Duodenal mucosa (tissue), 2 donors: ENCODE data around the gene CMC2.
A peak's percentile ranks its signal among the peaks of the same experiment; 100 is the strongest.

Source experiments
- H3K27ac ChIP-seq: one replicate; pipeline ENCODE4 v1.7.0; 2013; ENCODE audit warnings: low read depth, low read length
- H3K27me3 ChIP-seq, 2 donors: one replicate each; pipeline ENCODE4 v1.7.0; 2013; ENCODE audit warnings: low read length in 2 of 2, control low read depth in 1 of 2; ENCODE audit not compliant: insufficient read depth in 2 of 2, control insufficient read depth in 1 of 2
- H3K36me3 ChIP-seq, 2 donors: one replicate each; pipeline ENCODE4 v1.7.0; 2013; ENCODE audit warnings: low read length in 2 of 2, control low read depth in 1 of 2; ENCODE audit not compliant: insufficient read depth in 2 of 2, control insufficient read depth in 1 of 2
- H3K4me1 ChIP-seq, 2 donors: one replicate each; pipeline ENCODE4 v1.7.0; 2013; ENCODE audit warnings: low read length in 2 of 2, control low read depth in 1 of 2; ENCODE audit not compliant: insufficient read depth in 2 of 2, control insufficient read depth in 1 of 2
- H3K4me3 ChIP-seq, 2 donors: one replicate each; pipeline ENCODE4 v1.7.0; 2013; ENCODE audit warnings: low read length in 2 of 2, low read depth in 1 of 2
- H3K9ac ChIP-seq, 2 donors: one replicate each; pipeline ENCODE4 v1.7.0; 2013; ENCODE audit warnings: low read length in 2 of 2, low read depth in 1 of 2
- H3K9me3 ChIP-seq, 2 donors: one replicate each; pipeline ENCODE4 v1.7.0; 2013; ENCODE audit warnings: low read length in 2 of 2, control low read depth in 1 of 2; ENCODE audit not compliant: control insufficient read depth in 1 of 2

CMC2 gene

DNA sequence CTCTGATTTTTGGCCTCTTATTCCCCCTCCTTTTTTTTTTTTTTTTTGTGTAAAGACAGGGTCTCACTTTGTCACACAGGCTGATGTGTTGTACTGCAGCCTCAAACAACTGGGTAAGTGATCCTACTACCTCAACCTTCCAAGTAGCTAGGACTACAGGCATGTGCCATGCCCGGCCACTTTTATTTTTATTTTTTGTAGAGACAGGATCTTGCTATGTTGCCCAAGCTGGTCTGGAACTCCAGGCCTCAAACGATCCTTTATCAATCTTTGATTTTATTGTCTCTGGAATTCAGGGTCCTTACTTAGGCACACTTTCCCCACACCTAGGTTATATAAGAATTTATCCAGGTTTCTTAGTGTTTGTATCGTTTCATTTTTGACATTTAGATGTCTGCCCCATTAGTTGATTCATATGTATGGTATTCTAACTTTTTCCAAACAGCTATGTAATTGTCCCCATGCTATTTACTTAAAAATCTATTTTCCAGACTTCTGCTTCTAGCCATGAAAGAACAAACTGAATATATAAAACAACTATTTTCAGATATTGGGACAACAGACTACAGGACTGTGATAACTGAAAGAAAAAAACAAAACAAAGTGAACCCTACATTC lies 13.9 kb downstream of the CMC2 start:
- peaks cover 0 to 5% of the 10 kb centered on the region in 2 donors for H3K36me3 ChIP-seq
- peak overlapping the region in 1 of 2 donors; percentile 20 for H3K4me3 ChIP-seq
- H3K9me3 ChIP-seq, result no peaks in the 10 kb centered on the region
- H3K4me1 ChIP-seq, result peaks cover 2 to 10% of the 10 kb centered on the region in 2 donors
- no peak overlapping the region for H3K27ac ChIP-seq
- H3K27me3 ChIP-seq, result no peaks in the 10 kb centered on the region
- no peak overlapping the region for H3K9ac ChIP-seq

DNA sequence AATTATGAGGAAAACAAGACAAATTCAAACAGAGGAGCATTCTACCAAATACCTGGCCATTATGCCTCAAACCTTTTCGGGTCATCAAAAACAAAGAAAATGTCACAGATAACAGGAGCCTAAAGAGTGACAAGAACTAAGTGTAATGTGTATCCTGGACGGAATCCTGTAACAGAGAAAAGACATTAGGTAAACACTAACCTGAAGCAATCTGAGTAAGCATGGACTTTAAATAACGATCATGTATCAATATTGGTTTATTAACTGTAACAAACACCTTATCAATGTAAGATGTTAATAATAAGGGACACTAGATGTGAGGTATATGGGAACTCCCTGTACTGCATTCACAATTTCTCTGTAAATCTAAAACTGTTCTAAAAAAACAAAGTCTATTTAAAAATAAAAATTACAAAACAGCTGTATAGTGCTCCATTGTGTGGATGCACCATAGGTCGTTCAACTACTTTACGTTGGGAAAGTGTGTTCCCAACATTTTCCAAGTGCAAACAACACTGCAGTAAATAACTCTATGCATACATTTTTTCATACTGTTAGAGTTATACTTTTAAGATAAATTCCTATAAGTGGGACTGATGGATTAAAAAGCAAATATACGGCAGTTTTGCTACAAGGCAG lies 14.8 kb downstream of the CMC2 start:
- H3K27ac ChIP-seq, result no peak overlapping the region

DNA sequence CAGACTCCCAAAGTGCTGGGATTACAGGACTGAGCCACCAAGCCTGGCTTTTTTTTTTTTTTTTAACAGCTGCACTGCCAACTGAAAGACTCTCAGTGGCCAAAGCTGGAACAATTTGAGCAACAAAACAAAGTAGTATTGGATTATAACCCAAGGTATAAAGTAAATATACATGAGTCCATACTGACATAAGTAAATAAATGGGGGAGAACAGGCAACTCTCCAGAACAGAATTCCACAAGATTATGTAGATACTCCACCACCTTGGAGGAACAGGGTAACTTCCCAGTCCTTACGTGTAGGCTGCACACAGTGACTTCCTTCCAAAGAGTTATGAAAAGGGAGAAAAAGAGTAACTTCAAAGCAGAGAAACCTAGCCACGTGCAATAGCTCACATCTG lies 15.7 kb downstream of the CMC2 start:
- Histone ChIP-seq H3K9me3 (no peaks in the 10 kb centered on the region), H3K4me3 (no peak overlapping the region), H3K9ac (no peak overlapping the region), H3K27ac (no peak overlapping the region), H3K36me3 (peaks cover 0 to 5% of the 10 kb centered on the region in 2 donors), H3K27me3 (no peaks in the 10 kb centered on the region), H3K4me1 (no peaks in the 10 kb centered on the region)

More for the DNA sequence above, 14.8 kb downstream of the CMC2 start:
- Histone ChIP-seq H3K9me3 (no peaks in the 10 kb centered on the region), H3K4me1 (peaks cover 0 to 5% of the 10 kb centered on the region in 2 donors), H3K9ac (no peak overlapping the region), H3K4me3 (no peak overlapping the region), H3K36me3 (peaks cover 0 to 5% of the 10 kb centered on the region in 2 donors), H3K27me3 (no peaks in the 10 kb centered on the region)

DNA sequence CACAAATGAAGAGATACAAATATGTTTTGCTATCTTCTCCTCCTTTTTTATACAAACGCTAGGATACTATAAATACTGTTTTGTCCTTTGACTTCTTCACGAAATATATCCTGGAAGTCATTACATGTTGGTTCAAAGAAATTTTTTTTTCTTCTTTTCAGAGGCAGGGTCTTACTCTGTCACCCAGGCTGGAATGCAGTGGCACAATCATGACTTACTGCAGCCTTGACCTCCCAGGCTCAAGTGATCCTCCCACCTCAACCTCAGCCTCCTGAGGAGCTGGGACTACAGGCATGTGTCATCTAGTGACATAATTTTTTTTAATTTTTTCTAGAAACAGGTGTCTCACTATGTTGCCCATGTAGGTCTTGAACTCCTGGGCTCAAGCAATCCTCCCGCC lies 16.1 kb downstream of the CMC2 start:
- H3K36me3 ChIP-seq, result peaks cover 0 to 5% of the 10 kb centered on the region in 2 donors
- no peaks in the 10 kb centered on the region for H3K9me3 ChIP-seq
- no peak overlapping the region for H3K9ac ChIP-seq
- no peak overlapping the region for H3K4me3 ChIP-seq
- H3K27me3 ChIP-seq, result no peaks in the 10 kb centered on the region
- no peak overlapping the region for H3K27ac ChIP-seq
- no peaks in the 10 kb centered on the region for H3K4me1 ChIP-seq

DNA sequence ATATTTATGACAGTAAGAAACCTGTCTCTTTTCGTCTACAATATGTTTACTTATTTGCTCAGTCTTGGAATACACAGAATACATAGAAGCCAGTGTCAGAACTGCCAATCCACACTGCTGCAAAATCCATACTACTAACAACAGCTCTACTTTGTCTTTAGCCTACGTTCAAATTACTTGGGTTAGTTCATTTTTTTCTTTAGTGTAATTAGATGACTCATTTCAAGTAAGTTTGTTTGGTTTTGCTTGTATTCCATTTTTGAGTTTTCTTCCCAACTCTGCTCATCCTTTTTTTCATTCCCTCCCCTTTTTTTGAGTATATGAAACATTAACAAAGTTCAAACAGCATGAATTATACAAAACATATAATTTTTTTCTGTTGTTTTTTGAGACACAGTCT lies 16.9 kb downstream of the CMC2 start:
- Histone ChIP-seq H3K27ac (no peak overlapping the region), H3K4me3 (no peak overlapping the region), H3K36me3 (peaks cover 0 to 5% of the 10 kb centered on the region in 2 donors), H3K9me3 (no peaks in the 10 kb centered on the region), H3K27me3 (no peaks in the 10 kb centered on the region), H3K9ac (no peak overlapping the region), H3K4me1 (no peaks in the 10 kb centered on the region)

DNA sequence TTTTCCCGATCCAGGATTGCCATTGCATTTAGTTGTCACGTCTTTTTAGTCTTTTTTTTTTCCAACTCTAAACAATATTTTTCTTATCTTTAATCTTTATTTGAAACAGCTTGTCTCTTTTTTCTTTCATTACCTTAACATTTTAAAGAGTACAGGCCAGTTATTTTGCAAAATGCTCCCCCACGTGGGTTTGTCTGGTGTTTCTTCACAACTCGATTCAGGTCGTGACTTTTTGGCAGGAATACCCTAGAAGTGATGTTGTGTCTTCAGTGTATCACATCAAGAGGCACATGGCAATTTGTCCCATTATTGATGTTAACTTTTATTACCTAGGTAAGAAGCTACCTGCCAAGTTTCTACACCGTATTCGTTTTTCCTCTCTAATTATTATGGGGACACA lies 17.9 kb downstream of the CMC2 start:
- peaks cover 0 to 3% of the 10 kb centered on the region in 2 donors for H3K4me1 ChIP-seq
- H3K9ac ChIP-seq, result no peak overlapping the region
- no peak overlapping the region for H3K4me3 ChIP-seq
- peaks cover 0 to 5% of the 10 kb centered on the region in 2 donors for H3K36me3 ChIP-seq
- H3K9me3 ChIP-seq, result no peaks in the 10 kb centered on the region
- H3K27ac ChIP-seq, result no peak overlapping the region
- no peaks in the 10 kb centered on the region for H3K27me3 ChIP-seq

DNA sequence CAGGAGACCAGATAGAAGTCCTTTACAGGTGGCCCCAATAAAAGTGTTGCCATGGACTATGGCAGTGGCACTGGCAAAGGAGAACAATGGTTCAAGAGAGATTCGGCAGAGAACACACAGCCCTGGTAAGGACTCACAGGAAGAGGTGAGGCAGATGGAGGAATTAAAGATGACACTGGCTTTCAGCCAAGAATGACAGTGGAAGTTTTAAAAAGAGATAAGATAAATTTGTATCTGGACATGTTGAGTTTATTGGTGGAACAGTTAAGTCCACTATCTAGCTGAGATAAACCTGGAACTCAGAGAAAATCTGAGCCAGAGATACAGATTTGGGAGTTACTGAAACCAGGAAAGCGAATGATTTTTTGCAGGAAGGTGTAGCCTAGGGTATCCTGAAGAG lies 20.1 kb downstream of the CMC2 start:
- Histone ChIP-seq H3K9ac (no peak overlapping the region), H3K36me3 (peaks cover 0 to 5% of the 10 kb centered on the region in 2 donors), H3K27me3 (no peaks in the 10 kb centered on the region), H3K4me3 (no peak overlapping the region), H3K27ac (no peak overlapping the region), H3K9me3 (no peaks in the 10 kb centered on the region), H3K4me1 (peaks cover 0 to 3% of the 10 kb centered on the region in 2 donors)

DNA sequence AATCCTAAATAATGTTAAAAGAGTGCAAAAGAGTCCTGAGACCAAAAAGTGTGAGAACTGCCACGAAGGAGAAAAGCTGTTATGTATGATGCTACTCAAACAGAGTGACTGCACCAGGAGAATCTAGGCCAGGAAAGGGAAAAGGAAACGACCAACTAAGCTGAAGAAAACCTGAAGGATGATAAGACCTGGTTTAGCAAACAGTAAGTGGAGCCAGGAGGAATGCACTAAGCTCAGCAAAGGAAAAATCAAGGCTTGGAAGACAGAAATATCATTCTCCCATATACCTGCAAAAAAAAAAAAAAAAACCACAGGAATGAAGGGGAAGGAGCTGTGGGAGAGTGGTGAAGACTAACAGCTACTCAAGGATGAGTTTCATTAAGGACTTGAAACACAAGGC lies 21.1 kb downstream of the CMC2 start:
- Histone ChIP-seq H3K4me3 (no peak overlapping the region), H3K36me3 (no peaks in the 10 kb centered on the region), H3K9ac (no peak overlapping the region), H3K9me3 (no peaks in the 10 kb centered on the region), H3K27ac (no peak overlapping the region), H3K27me3 (no peaks in the 10 kb centered on the region), H3K4me1 (peaks cover 0 to 3% of the 10 kb centered on the region in 2 donors)

DNA sequence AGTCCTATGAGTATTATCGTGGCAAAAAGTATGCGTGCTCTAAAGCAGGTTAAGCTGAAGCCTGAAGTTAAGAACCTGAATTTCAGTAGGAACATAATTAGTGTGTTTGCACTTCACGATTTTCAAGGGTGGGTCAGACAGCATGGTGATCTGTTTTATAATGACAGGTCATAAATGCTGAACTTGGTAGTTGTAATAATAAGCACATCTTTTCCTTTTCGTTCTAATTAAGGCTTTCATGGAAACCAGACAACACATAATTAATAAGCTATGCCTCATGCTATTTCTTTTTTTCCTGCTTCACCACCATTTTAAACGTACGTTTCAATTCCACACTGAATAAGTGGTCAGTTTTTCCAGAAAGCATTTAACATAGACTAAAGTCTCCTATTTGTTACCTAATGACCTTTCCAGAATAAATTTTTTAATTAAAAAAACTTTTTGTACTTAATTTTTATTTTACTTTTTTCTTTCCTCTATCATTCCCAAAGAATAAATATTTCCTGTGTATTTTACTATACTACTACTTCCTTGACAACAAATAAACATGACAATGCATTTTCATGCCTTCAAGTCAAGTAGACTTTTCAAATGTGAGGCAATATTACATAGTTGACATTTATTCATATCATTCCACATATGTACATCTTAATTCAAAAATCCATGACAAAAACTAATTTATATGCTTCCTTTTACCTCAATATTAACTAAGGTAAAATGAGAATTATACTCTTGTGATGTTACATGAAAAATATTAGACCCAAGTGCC lies 22.4 kb downstream of the CMC2 start:
- Histone ChIP-seq H3K36me3 (peaks cover 0 to 6% of the 10 kb centered on the region in 2 donors), H3K27me3 (no peaks in the 10 kb centered on the region), H3K27ac (no peak overlapping the region), H3K9ac (no peak overlapping the region), H3K4me1 (peaks cover 0 to 3% of the 10 kb centered on the region in 2 donors), H3K9me3 (no peaks in the 10 kb centered on the region), H3K4me3 (no peak overlapping the region)

DNA sequence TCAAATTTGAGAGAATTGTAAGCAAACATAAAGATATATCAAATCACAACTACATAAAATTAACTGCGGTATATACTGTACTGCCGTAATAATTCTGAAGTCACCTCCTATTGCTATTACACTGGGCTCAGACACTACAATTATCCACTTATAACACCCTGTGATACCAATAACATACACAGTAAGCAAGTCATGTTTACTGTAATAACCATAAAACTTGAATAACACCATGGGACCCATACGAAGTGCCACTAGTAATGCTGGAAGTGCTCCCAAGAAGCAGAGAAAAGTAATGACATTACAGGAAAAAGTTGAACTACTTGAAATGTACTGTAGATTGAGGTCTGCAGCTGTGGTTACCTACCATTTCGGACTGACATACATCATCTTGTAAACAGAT lies 24.0 kb downstream of the CMC2 start:
- H3K4me1 ChIP-seq, result peaks cover 0 to 3% of the 10 kb centered on the region in 2 donors
- no peaks in the 10 kb centered on the region for H3K9me3 ChIP-seq
- H3K27ac ChIP-seq, result no peak overlapping the region
- peaks cover 0 to 6% of the 10 kb centered on the region in 2 donors for H3K36me3 ChIP-seq
- no peak overlapping the region for H3K9ac ChIP-seq
- H3K27me3 ChIP-seq, result no peaks in the 10 kb centered on the region
- H3K4me3 ChIP-seq, result no peak overlapping the region
